Measurements from ENCODE around the gene MRTFB. TPM values are rescaled to one million over a fixed set of nuclear protein-coding genes. Genes with fewer than 3 reads are reported as not detected.

The MRTFB gene
- total and polyA plus RNA-seq, 2 of the 13 experiments (the other 11 are each of a cell fraction or from before 2014, with no cell fraction given): 11.4 to 14.0 TPM

DNA sequence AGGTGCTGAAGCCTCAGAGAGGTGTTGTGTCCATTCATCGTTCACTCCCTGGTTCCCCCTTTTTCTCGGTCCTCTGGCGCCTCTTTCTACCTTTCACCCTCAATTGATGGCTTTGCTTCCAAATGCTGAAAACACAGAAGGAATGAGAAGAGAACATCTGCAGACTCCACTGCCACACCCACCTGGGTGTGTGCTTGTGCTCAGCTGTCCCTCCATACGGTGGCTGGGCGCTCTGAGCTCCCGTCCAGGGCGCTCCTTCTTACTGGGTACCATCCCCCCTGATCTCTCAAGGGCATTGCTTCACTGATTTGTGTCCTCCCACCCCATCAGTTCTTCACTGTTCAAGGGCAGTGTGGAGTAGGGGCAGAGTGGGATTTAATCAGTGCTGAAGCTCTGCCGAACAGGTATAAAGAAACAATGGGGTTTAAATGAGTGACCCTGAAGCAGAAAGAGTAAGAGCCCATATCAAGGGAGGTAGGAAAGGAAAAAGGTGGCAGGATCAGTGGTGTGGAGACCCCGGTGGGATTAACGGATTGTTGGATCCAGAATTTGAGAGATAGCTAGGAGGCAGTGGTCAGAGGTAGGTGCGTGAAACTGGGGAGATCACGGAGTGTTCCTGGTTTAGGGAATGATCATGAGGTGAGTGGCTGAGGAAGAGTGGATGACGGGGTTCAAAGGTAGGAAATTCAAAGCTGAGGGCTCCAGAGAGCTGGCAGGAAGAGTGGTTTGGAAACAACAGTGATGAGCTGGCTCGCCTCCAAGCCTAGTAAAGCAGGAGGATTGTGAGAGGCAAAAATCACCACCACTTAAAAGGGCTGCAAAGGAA, 40.8 kb downstream of the MRTFB start (continued):
- TF ChIP-seq ZNF34 (CRISPR knock-in tag; IDR thresholded peaks at IDR 0.05; ENCODE audit: borderline replicate concordance) (no peak), CBX5 (CRISPR knock-in tag; IDR thresholded peaks at IDR 0.05; ENCODE audit: borderline replicate concordance) (no peak), KDM4B (CRISPR knock-in tag; IDR thresholded peaks at IDR 0.05) (no peak), ZNF644 (CRISPR knock-in tag; IDR thresholded peaks at IDR 0.05; ENCODE audit: low read depth) (0 out of 2 replicates have a peak, but pooled peaks have one; percentile 57), TEAD2 (CRISPR knock-in tag; IDR thresholded peaks at IDR 0.05) (no peak), ZFP90 (CRISPR knock-in tag; IDR thresholded peaks at IDR 0.05; ENCODE audit: borderline replicate concordance) (no peak), ZNF460 (CRISPR knock-in tag; IDR thresholded peaks at IDR 0.05; ENCODE audit: borderline replicate concordance) (no peak), IRX3 (CRISPR knock-in tag; IDR thresholded peaks at IDR 0.05; ENCODE audit: borderline replicate concordance, low read depth) (no peak), RAD21 (CRISPR knock-in tag; IDR thresholded peaks at IDR 0.05) (no peak)
- TF ChIP-seq, protein P1, sequence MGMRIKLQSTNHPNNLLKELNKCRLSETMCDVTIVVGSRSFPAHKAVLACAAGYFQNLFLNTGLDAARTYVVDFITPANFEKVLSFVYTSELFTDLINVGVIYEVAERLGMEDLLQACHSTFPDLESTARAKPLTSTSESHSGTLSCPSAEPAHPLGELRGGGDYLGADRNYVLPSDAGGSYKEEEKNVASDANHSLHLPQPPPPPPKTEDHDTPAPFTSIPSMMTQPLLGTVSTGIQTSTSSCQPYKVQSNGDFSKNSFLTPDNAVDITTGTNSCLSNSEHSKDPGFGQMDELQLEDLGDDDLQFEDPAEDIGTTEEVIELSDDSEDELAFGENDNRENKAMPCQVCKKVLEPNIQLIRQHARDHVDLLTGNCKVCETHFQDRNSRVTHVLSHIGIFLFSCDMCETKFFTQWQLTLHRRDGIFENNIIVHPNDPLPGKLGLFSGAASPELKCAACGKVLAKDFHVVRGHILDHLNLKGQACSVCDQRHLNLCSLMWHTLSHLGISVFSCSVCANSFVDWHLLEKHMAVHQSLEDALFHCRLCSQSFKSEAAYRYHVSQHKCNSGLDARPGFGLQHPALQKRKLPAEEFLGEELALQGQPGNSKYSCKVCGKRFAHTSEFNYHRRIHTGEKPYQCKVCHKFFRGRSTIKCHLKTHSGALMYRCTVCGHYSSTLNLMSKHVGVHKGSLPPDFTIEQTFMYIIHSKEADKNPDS (CRISPR knock-in tag; IDR thresholded peaks at IDR 0.05): no peak
- TF ChIP-seq, protein P2, sequence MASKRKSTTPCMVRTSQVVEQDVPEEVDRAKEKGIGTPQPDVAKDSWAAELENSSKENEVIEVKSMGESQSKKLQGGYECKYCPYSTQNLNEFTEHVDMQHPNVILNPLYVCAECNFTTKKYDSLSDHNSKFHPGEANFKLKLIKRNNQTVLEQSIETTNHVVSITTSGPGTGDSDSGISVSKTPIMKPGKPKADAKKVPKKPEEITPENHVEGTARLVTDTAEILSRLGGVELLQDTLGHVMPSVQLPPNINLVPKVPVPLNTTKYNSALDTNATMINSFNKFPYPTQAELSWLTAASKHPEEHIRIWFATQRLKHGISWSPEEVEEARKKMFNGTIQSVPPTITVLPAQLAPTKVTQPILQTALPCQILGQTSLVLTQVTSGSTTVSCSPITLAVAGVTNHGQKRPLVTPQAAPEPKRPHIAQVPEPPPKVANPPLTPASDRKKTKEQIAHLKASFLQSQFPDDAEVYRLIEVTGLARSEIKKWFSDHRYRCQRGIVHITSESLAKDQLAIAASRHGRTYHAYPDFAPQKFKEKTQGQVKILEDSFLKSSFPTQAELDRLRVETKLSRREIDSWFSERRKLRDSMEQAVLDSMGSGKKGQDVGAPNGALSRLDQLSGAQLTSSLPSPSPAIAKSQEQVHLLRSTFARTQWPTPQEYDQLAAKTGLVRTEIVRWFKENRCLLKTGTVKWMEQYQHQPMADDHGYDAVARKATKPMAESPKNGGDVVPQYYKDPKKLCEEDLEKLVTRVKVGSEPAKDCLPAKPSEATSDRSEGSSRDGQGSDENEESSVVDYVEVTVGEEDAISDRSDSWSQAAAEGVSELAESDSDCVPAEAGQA (IDR thresholded peaks at IDR 0.05; ENCODE audit: low read depth): no peak
- TF ChIP-seq, protein P2 (CRISPR knock-in tag; IDR thresholded peaks at IDR 0.05; ENCODE audit: borderline replicate concordance): no peak
- TF ChIP-seq, protein P3, sequence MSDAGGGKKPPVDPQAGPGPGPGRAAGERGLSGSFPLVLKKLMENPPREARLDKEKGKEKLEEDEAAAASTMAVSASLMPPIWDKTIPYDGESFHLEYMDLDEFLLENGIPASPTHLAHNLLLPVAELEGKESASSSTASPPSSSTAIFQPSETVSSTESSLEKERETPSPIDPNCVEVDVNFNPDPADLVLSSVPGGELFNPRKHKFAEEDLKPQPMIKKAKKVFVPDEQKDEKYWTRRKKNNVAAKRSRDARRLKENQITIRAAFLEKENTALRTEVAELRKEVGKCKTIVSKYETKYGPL (CRISPR knock-in tag; IDR thresholded peaks at IDR 0.05): no peak
- TF ChIP-seq, protein P4, sequence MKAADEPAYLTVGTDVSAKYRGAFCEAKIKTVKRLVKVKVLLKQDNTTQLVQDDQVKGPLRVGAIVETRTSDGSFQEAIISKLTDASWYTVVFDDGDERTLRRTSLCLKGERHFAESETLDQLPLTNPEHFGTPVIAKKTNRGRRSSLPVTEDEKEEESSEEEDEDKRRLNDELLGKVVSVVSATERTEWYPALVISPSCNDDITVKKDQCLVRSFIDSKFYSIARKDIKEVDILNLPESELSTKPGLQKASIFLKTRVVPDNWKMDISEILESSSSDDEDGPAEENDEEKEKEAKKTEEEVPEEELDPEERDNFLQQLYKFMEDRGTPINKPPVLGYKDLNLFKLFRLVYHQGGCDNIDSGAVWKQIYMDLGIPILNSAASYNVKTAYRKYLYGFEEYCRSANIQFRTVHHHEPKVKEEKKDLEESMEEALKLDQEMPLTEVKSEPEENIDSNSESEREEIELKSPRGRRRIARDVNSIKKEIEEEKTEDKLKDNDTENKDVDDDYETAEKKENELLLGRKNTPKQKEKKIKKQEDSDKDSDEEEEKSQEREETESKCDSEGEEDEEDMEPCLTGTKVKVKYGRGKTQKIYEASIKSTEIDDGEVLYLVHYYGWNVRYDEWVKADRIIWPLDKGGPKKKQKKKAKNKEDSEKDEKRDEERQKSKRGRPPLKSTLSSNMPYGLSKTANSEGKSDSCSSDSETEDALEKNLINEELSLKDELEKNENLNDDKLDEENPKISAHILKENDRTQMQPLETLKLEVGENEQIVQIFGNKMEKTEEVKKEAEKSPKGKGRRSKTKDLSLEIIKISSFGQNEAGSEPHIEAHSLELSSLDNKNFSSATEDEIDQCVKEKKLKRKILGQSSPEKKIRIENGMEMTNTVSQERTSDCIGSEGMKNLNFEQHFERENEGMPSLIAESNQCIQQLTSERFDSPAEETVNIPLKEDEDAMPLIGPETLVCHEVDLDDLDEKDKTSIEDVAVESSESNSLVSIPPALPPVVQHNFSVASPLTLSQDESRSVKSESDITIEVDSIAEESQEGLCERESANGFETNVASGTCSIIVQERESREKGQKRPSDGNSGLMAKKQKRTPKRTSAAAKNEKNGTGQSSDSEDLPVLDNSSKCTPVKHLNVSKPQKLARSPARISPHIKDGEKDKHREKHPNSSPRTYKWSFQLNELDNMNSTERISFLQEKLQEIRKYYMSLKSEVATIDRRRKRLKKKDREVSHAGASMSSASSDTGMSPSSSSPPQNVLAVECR (CRISPR knock-in tag; IDR thresholded peaks at IDR 0.05; ENCODE audit: borderline replicate concordance): peak; percentile 49; the same call in 1 of the 2 replicates

Measured in HepG2 (cell line).